DND-41 (cell line): ENCODE measurements around the gene RPH3AL.

Experiments
- ATAC-seq: fragments of 200-7000 bp; cut with Tn5 transposase; 3 replicates; pipeline ENCODE4 v1.9.1; 2021; ENCODE audit warnings: low read depth; ENCODE audit not compliant: insufficient read depth
- DNase-seq: peaks from one replicate; pipeline ENCODE4 v3.0.0-alpha.2; 2020
- H2AFZ ChIP-seq: 2 replicates; pipeline ENCODE4 v1.6.0; 2012; ENCODE audit warnings: low read depth, low read length
- H3K27ac ChIP-seq: 2 replicates; pipeline ENCODE4 v1.5.1; 2012; ENCODE audit warnings: low read length, inconsistent platforms
- H3K27me3 ChIP-seq: fragments of 200-600 bp; sonication (generic); 2 replicates; pipeline ENCODE4 v1.6.0; 2012; ENCODE audit warnings: low read length, mild to moderate bottlenecking, inconsistent platforms; ENCODE audit not compliant: insufficient read depth, poor library complexity
- H3K36me3 ChIP-seq: 2 replicates; pipeline ENCODE4 v1.5.1; 2012; ENCODE audit warnings: low read length, inconsistent platforms; ENCODE audit not compliant: insufficient read depth
- H3K4me1 ChIP-seq: 2 replicates; pipeline ENCODE4 v1.5.1; 2012; ENCODE audit warnings: mild to moderate bottlenecking, low read length; ENCODE audit not compliant: insufficient read depth
- H3K4me2 ChIP-seq: 2 replicates; pipeline ENCODE4 v1.6.0; 2012; ENCODE audit warnings: mild to moderate bottlenecking, moderate library complexity, low read length, inconsistent platforms; ENCODE audit not compliant: insufficient read depth
- H3K4me3 ChIP-seq, 2 experiments: fragments of 200-600 bp in 1 of 2; shearing (Covaris generic) in 1 of 2; 2 replicates each; pipeline ENCODE4 v1.5.1; 2012 to 2016; ENCODE audit warnings: inconsistent platforms in 2 of 2, low read length in 2 of 2, mild to moderate bottlenecking in 2 of 2, low read depth in 1 of 2, moderate library complexity in 1 of 2
- H3K79me2 ChIP-seq: 2 replicates; pipeline ENCODE4 v1.6.0; 2012; ENCODE audit warnings: low read length, inconsistent platforms; ENCODE audit not compliant: insufficient read depth
- H3K9ac ChIP-seq: 2 replicates; pipeline ENCODE4 v1.6.0; 2012; ENCODE audit warnings: low read depth, mild to moderate bottlenecking, inconsistent platforms, low read length, moderate library complexity
- H3K9me3 ChIP-seq: 2 replicates; pipeline ENCODE4 v1.5.1; 2012; ENCODE audit warnings: low read length, moderate library complexity, mild to moderate bottlenecking, inconsistent platforms; ENCODE audit not compliant: insufficient read depth, severe bottlenecking
- H4K20me1 ChIP-seq: 2 replicates; pipeline ENCODE4 v1.6.0; 2012; ENCODE audit warnings: low read length; ENCODE audit not compliant: insufficient read depth
- EZH2 ChIP-seq: IDR thresholded peaks from 3 replicates; pipeline ENCODE4 v1.6.1; 2012; ENCODE audit warnings: borderline replicate concordance, low read depth, mild to moderate bottlenecking, moderate library complexity, low read length, inconsistent platforms; ENCODE audit not compliant: severe bottlenecking
- TF ChIP-seq, protein P1 (sequence below): IDR thresholded peaks from 2 replicates; pipeline ENCODE4 v1.5.1; 2012; ENCODE audit warnings: borderline replicate concordance, low read length, moderate library complexity, mild to moderate bottlenecking; ENCODE audit not compliant: poor library complexity, severe bottlenecking; ENCODE audit errors: extremely low read depth

The RPH3AL gene

DNA sequence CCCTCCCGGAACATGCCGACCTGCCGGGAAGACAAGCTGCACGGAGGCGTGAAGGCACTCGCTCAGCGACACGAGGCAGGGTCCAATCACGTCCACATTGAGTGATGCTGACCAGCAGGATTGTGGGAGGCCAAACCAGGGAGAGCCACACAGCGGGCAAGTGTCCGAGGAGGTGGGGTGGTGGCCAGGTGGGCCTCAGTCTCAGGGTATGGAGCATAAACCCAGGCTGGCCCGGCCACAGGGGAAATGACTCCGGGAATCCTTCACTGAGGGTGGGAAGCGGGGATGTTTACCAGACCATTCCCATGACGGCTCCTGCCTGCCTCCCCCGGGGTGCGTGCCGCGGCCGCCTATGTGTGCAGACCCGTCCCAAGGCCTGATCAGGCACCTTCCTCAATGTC lies 62.5 kb downstream of the RPH3AL start:
- ATAC-seq (no peak), DNase-seq (no peak)
- Histone ChIP-seq H3K4me2 (no peak overlapping the region), H3K9me3 (no peaks in the 10 kb centered on the region), H3K4me1 (no peaks in the 10 kb centered on the region), H2AFZ (no peak overlapping the region), H3K27me3 (peaks cover 8% of the 10 kb centered on the region), H3K9ac (no peak overlapping the region), H3K27ac (no peak overlapping the region), H4K20me1 (peaks cover 4% of the 10 kb centered on the region; the same call in 1 of the 2 replicates), H3K79me2 (no peaks in the 10 kb centered on the region), H3K4me3 (no peak overlapping the region), H3K36me3 (no peaks in the 10 kb centered on the region)
- TF ChIP-seq, protein P1, sequence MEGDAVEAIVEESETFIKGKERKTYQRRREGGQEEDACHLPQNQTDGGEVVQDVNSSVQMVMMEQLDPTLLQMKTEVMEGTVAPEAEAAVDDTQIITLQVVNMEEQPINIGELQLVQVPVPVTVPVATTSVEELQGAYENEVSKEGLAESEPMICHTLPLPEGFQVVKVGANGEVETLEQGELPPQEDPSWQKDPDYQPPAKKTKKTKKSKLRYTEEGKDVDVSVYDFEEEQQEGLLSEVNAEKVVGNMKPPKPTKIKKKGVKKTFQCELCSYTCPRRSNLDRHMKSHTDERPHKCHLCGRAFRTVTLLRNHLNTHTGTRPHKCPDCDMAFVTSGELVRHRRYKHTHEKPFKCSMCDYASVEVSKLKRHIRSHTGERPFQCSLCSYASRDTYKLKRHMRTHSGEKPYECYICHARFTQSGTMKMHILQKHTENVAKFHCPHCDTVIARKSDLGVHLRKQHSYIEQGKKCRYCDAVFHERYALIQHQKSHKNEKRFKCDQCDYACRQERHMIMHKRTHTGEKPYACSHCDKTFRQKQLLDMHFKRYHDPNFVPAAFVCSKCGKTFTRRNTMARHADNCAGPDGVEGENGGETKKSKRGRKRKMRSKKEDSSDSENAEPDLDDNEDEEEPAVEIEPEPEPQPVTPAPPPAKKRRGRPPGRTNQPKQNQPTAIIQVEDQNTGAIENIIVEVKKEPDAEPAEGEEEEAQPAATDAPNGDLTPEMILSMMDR: no peak
- TF ChIP-seq EZH2: no peak

DNA sequence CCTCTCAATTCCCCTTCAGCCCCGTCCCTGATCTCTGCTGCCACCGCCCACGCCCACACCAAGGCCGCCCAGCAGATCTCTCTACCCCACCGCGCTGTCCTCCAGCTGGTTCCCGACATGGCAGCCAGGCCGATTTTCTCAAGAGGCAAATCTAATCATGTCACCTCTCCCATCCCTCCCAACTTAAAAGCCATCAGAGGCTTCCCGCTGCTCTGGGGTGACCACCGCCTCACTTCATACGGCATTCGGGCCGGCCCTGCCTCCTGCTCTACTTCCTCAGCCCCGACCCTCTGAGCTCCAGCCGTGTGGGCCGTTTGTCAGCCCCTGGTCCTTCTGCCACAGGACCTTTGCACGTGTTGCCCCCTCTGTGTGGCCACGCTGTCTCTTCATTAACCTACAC lies 63.2 kb downstream of the RPH3AL start:
- no peak overlapping the region for H3K9ac ChIP-seq
- DNase-seq (no peak), ATAC-seq (no peak)
- H2AFZ ChIP-seq: no peak overlapping the region
- H4K20me1 ChIP-seq: peaks cover 4% of the 10 kb centered on the region; the same call in 1 of the 2 replicates
- H3K9me3 ChIP-seq: no peaks in the 10 kb centered on the region
- no peak overlapping the region for H3K4me2 ChIP-seq
- no peaks in the 10 kb centered on the region for H3K4me1 ChIP-seq
- peaks cover 8% of the 10 kb centered on the region for H3K27me3 ChIP-seq
- no peaks in the 10 kb centered on the region for H3K36me3 ChIP-seq
- no peaks in the 10 kb centered on the region for H3K79me2 ChIP-seq
- TF ChIP-seq, protein P1: no peak
- no peak for TF ChIP-seq EZH2
- H3K27ac ChIP-seq: no peak overlapping the region
- no peak overlapping the region for H3K4me3 ChIP-seq

DNA sequence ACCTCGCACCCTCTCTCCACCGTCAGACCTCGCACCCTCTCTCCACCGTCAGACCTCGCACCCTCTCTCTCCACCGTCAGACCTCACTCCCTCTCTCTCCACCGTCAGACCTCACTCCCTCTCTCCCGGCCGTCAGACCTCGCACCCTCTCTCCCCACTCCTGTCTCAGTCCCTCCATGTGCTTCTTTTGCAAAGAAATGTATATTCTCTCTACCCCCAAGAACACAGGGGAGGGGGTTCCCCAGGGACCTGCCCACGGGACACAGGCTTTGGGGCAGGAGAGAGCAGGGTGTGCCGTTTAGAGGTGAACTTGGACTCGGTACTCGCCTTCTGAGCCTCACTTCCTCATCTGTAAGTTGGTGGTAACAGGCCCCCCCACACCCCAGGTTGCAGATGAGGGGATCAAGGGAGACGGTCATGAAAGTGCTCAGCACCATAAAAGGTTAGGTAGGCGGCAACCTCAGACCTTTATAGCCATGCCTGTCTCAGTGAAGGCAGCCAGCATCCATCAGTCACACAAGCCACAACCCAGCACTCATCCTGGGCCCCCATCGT lies 63.7 kb downstream of the RPH3AL start:
- Histone ChIP-seq H3K4me3 (no peak overlapping the region), H3K9ac (no peak overlapping the region), H3K4me1 (no peaks in the 10 kb centered on the region), H3K79me2 (no peaks in the 10 kb centered on the region), H3K4me2 (no peak overlapping the region), H3K36me3 (no peaks in the 10 kb centered on the region), H3K9me3 (no peaks in the 10 kb centered on the region), H4K20me1 (peaks cover 4% of the 10 kb centered on the region; the same call in 1 of the 2 replicates), H2AFZ (no peak overlapping the region), H3K27me3 (peaks cover 9% of the 10 kb centered on the region), H3K27ac (no peak overlapping the region)
- DNase-seq: no peak
- no peak for ATAC-seq
- TF ChIP-seq, protein P1: no peak

DNA sequence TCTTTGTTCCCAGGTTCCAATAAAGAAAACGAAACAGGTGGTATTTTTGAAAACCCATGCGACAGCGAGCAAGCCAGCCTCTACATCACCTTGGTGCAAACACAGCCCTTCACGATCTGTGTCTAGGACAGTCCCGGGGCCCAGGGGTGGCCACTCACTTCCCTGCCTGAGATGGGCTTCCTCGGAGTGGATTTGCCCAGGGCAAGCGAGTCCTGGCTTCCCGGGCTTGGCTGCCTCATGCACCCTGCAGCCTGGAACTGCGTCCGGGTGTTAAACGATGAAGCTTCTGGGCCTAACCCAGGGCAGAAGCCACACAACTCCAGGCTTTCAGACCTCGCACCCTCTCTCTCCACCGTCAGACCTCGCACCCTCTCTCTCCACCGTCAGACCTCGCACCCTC lies 66.0 kb downstream of the RPH3AL start:
- Histone ChIP-seq H3K9me3 (no peaks in the 10 kb centered on the region), H3K4me2 (no peak overlapping the region), H3K4me3 (no peak overlapping the region), H4K20me1 (peaks cover 4% of the 10 kb centered on the region; the same call in 1 of the 2 replicates), H3K27me3 (peaks cover 4% of the 10 kb centered on the region), H2AFZ (no peak overlapping the region), H3K36me3 (no peaks in the 10 kb centered on the region), H3K9ac (no peak overlapping the region), H3K79me2 (no peaks in the 10 kb centered on the region), H3K4me1 (no peaks in the 10 kb centered on the region), H3K27ac (no peak overlapping the region)
- ATAC-seq: no peak
- no peak for TF ChIP-seq EZH2
- TF ChIP-seq, protein P1: no peak
- DNase-seq: no peak
